ENCODE results near the gene ADAMTS5.

The ADAMTS5 gene

DNA sequence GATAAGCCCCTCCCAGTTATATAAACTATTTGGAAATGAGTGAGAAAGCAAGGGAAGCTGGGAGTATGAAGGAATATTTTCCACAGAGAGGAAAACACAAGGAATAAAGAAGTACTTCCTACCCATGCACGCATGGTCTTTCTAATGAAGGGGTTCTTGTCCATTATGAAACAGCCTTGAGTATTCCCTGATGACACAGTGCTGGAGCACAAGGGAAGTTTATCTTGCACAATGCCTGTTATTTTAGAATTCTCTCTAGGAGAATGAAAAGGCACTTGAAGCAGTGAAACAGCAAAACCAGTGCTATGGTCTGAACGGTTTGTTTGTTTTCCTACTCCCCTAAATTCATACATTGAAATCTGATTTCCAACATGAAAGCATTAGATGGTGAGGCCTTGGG is 83.1 kb downstream of the ADAMTS5 start:
- no peak for DNase-seq

- peak; percentile 12 to 49 for DNase-seq
Observed at GRCh38 chr21:26881504-26882228, 85.2 kb downstream of the ADAMTS5 start.

DNA sequence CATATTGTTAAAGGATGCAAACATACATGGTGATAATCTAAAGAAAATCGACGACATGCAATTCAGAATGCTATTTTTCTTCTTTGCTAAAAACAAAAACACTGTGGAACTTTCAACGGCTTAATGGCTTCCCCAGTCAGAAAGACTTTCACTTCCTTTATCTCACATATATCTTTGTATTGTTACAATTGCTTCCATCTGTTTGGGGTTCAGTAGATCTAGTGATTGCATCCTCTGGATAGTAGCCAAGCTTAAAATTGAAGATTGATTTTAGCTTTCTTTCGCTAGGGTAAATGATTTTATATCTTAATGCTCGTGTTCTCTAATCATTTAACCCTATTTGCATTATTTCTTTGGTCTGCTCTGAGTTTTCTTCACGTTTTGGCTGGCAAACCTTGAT is 89.9 kb downstream of the ADAMTS5 start:
- DNase-seq: no peak

GRCh38 chr21:26874347-26874746 is 92.5 kb downstream of the ADAMTS5 start:
- DNase-seq: no peak
